AG09309 (cell line): ENCODE results near the gene DNAJC6.

Source experiments
- DNase-seq: peaks from one replicate; pipeline ENCODE4 v3.0.0-alpha.2; 2010; ENCODE audit warnings: low read depth
- H3K4me3 ChIP-seq: 2 replicates; pipeline ENCODE4 v1.5.1; 2011; ENCODE audit warnings: mild to moderate bottlenecking, low read depth, low read length, moderate library complexity; ENCODE audit not compliant: control insufficient read depth
- CTCF ChIP-seq: IDR thresholded peaks from 2 replicates; pipeline ENCODE4 v1.5.1; 2011; ENCODE audit warnings: mild to moderate bottlenecking, low read depth, low read length, inconsistent platforms; ENCODE audit not compliant: insufficient read depth, control insufficient read depth; ENCODE audit errors: missing control alignments

Gene DNAJC6

GRCh38 chr1:65344171-65344814, 35.0 kb downstream of the DNAJC6 start:
- H3K4me3 ChIP-seq = no peak overlapping the region
- no peak for TF ChIP-seq CTCF
- no peak for DNase-seq

GRCh38 chr1:65346190-65346589, 36.8 kb downstream of the DNAJC6 start:
- DNase-seq = no peak
- H3K4me3 ChIP-seq = no peak overlapping the region
- TF ChIP-seq CTCF = no peak

GRCh38 chr1:65355031-65355712, 45.8 kb downstream of the DNAJC6 start:
- H3K4me3 ChIP-seq = no peak overlapping the region
- no peak for TF ChIP-seq CTCF
- DNase-seq = no peak

GRCh38 chr1:65357291-65357960, 48.1 kb downstream of the DNAJC6 start:
- no peak for TF ChIP-seq CTCF
- DNase-seq = no peak
- H3K4me3 ChIP-seq = no peak overlapping the region

GRCh38 chr1:65359888-65360287, 50.5 kb downstream of the DNAJC6 start:
- DNase-seq = no peak
- no peak for TF ChIP-seq CTCF
- no peak overlapping the region for H3K4me3 ChIP-seq

GRCh38 chr1:65360648-65361047, 51.3 kb downstream of the DNAJC6 start:
- no peak for DNase-seq
- H3K4me3 ChIP-seq = no peak overlapping the region
- TF ChIP-seq CTCF = no peak
